Measurements from ENCODE around the gene OR5K2. TPM values are rescaled to one million over a fixed set of nuclear protein-coding genes. Genes with fewer than 3 reads are reported as not detected.

The OR5K2 gene
- polyA plus RNA-seq, 2 of the 4 experiments (the other 2 are of a cell fraction), result not detected

DNA sequence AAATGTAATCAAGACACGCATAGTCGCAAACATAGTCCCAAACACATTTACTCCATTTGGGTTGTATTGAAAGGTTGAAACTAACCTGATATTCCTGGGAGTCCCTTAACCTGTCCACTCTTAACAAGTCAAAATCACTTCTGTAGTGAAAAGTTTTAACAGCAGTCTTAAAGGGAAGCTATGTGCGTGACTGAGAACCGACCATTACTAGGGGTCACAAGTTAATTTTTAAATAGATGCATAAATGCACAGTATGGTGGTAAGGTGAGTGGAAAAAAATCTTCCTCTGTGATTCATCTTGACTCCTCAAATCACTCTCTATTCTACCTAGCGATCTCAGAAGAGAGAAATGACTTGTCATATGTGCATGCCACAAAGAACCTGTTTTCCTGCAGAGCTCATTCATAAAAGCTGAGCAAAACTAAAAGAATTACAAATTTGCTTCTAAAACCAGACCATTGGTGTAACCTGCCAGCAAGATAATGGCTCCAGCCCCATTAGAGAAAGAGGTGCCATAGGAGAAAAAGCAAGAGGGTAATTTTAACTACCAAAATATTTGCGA, 39.1 kb downstream of the OR5K2 start:
- FAIRE-seq (no peak), DNase-seq (ENCODE audit: low read depth in 1 of 2, low spot score in 1 of 2) (no peak), ATAC-seq (no peak)
- H3K27ac ChIP-seq, result no peak overlapping the region
- ChIA-PET CTCF (interaction anchor here (0.8 kb wide), 2 partner anchors 14 to 15 kb away, joined by 3 read pairs; partner anchors contain the start of gene CLDND1), POLR2A (no interaction called here)
- no peaks in the 10 kb centered on the region for H3K9me3 ChIP-seq
- no peak overlapping the region for H3K4me3 ChIP-seq
- no peak for TF ChIP-seq ZFP36 (IDR thresholded peaks at IDR 0.05; ENCODE audit: borderline replicate concordance, partially characterized antibody)
- TF ChIP-seq, protein P1, sequence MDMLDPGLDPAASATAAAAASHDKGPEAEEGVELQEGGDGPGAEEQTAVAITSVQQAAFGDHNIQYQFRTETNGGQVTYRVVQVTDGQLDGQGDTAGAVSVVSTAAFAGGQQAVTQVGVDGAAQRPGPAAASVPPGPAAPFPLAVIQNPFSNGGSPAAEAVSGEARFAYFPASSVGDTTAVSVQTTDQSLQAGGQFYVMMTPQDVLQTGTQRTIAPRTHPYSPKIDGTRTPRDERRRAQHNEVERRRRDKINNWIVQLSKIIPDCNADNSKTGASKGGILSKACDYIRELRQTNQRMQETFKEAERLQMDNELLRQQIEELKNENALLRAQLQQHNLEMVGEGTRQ (IDR thresholded peaks at IDR 0.05), result no peak
- TF ChIP-seq, protein P2, sequence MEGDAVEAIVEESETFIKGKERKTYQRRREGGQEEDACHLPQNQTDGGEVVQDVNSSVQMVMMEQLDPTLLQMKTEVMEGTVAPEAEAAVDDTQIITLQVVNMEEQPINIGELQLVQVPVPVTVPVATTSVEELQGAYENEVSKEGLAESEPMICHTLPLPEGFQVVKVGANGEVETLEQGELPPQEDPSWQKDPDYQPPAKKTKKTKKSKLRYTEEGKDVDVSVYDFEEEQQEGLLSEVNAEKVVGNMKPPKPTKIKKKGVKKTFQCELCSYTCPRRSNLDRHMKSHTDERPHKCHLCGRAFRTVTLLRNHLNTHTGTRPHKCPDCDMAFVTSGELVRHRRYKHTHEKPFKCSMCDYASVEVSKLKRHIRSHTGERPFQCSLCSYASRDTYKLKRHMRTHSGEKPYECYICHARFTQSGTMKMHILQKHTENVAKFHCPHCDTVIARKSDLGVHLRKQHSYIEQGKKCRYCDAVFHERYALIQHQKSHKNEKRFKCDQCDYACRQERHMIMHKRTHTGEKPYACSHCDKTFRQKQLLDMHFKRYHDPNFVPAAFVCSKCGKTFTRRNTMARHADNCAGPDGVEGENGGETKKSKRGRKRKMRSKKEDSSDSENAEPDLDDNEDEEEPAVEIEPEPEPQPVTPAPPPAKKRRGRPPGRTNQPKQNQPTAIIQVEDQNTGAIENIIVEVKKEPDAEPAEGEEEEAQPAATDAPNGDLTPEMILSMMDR (IDR thresholded peaks at IDR 0.05), result no peak
- TF ChIP-seq RAD21 (conservative IDR thresholded peaks at IDR 0.05 in 1 of 2, IDR thresholded peaks at IDR 0.05 in 1 of 2), result no peak
- WGBS (ENCODE audit: missing lambda C conversion rate), result 71% methylated on average over 6 of the region's 6 CpGs
- no peak overlapping the region for H3K4me2 ChIP-seq
- H3K4me1 ChIP-seq, result no peaks in the 10 kb centered on the region

DNA sequence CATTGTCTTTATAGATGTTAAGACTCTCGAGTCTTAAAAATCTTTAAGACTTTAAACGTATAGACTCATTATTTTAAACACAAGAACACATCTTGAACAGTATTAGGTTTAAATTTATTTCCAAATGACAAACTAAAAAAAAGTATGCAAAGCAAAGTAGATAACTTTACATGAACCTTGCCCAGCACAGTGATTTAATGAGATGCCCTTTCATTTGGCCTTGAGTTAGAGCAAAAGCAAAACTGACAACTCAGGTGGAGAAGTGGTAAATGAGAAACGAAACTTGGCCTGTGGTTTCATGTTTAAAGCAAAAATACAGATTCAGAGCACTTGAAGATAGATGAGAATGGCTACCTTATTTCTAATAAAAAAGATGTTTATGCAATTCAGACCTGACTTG, 42.9 kb downstream of the OR5K2 start:
- FAIRE-seq, result no peak
- ATAC-seq, result no peak
- H3K9me3 ChIP-seq, result no peaks in the 10 kb centered on the region
- H3K4me2 ChIP-seq, result no peak overlapping the region
- CTCF ChIA-PET, result interaction anchor here (2.3 kb wide), 1 partner anchor 8 kb away, joined by 5 read pairs; the partner anchor contains the start of gene GPR15
- no peak for TF ChIP-seq TP53 (CRISPR knock-in tag; IDR thresholded peaks at IDR 0.05)
- TF ChIP-seq RAD21 (conservative IDR thresholded peaks at IDR 0.05 in 1 of 2, IDR thresholded peaks at IDR 0.05 in 1 of 2), result no peak
- no peak for TF ChIP-seq JUNB (IDR thresholded peaks at IDR 0.05)
- TF ChIP-seq, protein P3, sequence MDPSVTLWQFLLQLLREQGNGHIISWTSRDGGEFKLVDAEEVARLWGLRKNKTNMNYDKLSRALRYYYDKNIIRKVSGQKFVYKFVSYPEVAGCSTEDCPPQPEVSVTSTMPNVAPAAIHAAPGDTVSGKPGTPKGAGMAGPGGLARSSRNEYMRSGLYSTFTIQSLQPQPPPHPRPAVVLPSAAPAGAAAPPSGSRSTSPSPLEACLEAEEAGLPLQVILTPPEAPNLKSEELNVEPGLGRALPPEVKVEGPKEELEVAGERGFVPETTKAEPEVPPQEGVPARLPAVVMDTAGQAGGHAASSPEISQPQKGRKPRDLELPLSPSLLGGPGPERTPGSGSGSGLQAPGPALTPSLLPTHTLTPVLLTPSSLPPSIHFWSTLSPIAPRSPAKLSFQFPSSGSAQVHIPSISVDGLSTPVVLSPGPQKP (IDR thresholded peaks at IDR 0.05; ENCODE audit: low read depth, low read length), result no peak
- TF ChIP-seq MAFK (IDR thresholded peaks at IDR 0.05; ENCODE audit: partially characterized antibody), result no peak
- TF ChIP-seq ZSCAN20 (CRISPR knock-in tag; IDR thresholded peaks at IDR 0.05), result no peak
- TF ChIP-seq, protein P2 (IDR thresholded peaks at IDR 0.05), result no peak
- no peak for TF ChIP-seq HEYL (CRISPR knock-in tag; IDR thresholded peaks at IDR 0.05)
- no peak for TF ChIP-seq HOXB5 (CRISPR knock-in tag; IDR thresholded peaks at IDR 0.05)
- TF ChIP-seq, protein P1 (IDR thresholded peaks at IDR 0.05), result no peak
- H3K4me3 ChIP-seq, result no peak overlapping the region
- no peak for DNase-seq (ENCODE audit: low read depth in 1 of 2, low spot score in 1 of 2)
- POLR2A ChIA-PET, result no interaction called here
- H3K4me1 ChIP-seq, result no peaks in the 10 kb centered on the region
- no peak overlapping the region for H3K27ac ChIP-seq
- WGBS (ENCODE audit: missing lambda C conversion rate), result 62% methylated on average over 3 of the region's 3 CpGs

DNA sequence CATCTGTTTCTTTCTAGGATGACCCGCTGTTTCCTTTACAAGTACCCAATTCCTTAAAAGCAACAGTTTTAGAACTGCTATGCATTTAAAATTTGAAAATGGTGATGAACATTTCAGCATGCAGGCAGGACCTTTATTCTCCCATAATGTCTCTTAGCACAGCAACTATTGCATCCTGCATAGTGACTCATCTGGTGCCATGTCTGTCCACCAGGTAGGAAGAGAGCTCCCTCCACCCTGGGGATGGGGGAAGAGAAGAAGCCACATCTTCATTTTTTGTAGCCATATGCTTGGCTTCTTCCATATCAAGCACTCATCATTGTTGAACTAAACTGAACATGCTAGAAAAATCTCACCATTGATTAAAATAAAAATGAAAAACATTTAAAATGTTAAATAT, 44.2 kb downstream of the OR5K2 start:
- Histone ChIP-seq H3K4me1 (no peaks in the 10 kb centered on the region), H3K4me2 (no peak overlapping the region), H3K4me3 (no peak overlapping the region), H3K27ac (no peak overlapping the region), H3K9me3 (no peaks in the 10 kb centered on the region)
- FAIRE-seq (no peak), DNase-seq (ENCODE audit: low read depth in 1 of 2, low spot score in 1 of 2) (no peak), ATAC-seq (no peak)
- WGBS (ENCODE audit: missing lambda C conversion rate), result 86% methylated on average over 1 of the region's 1 CpG
- ChIA-PET POLR2A (no interaction called here), CTCF (interaction anchor here (2.3 kb wide), 1 partner anchor 9 kb away, joined by 5 read pairs; the partner anchor contains the start of gene GPR15)
- TF ChIP-seq, protein P4, sequence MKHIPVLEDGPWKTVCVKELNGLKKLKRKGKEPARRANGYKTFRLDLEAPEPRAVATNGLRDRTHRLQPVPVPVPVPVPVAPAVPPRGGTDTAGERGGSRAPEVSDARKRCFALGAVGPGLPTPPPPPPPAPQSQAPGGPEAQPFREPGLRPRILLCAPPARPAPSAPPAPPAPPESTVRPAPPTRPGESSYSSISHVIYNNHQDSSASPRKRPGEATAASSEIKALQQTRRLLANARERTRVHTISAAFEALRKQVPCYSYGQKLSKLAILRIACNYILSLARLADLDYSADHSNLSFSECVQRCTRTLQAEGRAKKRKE (CRISPR knock-in tag; IDR thresholded peaks at IDR 0.05; ENCODE audit: low read depth), result no peak
- TF ChIP-seq, protein P1 (IDR thresholded peaks at IDR 0.05), result no peak
- TF ChIP-seq SREBF2 (IDR thresholded peaks at IDR 0.05) (no peak), EHMT2 (IDR thresholded peaks at IDR 0.05; ENCODE audit: low read depth) (no peak), KDM5A (IDR thresholded peaks at IDR 0.05) (no peak), TP53 (CRISPR knock-in tag; IDR thresholded peaks at IDR 0.05) (no peak), POLR2A (IDR thresholded peaks at IDR 0.05; ENCODE audit: low read length) (no peak), GATA3 (IDR thresholded peaks at IDR 0.05; ENCODE audit: borderline replicate concordance) (no peak), CHD4 (IDR thresholded peaks at IDR 0.05; ENCODE audit: borderline replicate concordance) (no peak), MAFK (IDR thresholded peaks at IDR 0.05; ENCODE audit: partially characterized antibody) (no peak), JUNB (IDR thresholded peaks at IDR 0.05) (no peak)
- TF ChIP-seq, protein P5, sequence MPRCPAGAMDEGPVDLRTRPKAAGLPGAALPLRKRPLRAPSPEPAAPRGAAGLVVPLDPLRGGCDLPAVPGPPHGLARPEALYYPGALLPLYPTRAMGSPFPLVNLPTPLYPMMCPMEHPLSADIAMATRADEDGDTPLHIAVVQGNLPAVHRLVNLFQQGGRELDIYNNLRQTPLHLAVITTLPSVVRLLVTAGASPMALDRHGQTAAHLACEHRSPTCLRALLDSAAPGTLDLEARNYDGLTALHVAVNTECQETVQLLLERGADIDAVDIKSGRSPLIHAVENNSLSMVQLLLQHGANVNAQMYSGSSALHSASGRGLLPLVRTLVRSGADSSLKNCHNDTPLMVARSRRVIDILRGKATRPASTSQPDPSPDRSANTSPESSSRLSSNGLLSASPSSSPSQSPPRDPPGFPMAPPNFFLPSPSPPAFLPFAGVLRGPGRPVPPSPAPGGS (IDR thresholded peaks at IDR 0.05), result no peak
- TF ChIP-seq, protein P6, sequence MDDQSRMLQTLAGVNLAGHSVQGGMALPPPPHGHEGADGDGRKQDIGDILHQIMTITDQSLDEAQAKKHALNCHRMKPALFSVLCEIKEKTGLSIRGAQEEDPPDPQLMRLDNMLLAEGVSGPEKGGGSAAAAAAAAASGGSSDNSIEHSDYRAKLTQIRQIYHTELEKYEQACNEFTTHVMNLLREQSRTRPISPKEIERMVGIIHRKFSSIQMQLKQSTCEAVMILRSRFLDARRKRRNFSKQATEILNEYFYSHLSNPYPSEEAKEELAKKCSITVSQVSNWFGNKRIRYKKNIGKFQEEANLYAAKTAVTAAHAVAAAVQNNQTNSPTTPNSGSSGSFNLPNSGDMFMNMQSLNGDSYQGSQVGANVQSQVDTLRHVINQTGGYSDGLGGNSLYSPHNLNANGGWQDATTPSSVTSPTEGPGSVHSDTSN (IDR thresholded peaks at IDR 0.05), result no peak
